ENCODE measurements around the gene ANKRD61.
"Not testable (repeated sequence)": the region's sequence is repeated elsewhere in the genome, so short reads cannot be mapped to it uniquely, and the experiment has no call there.

ANKRD61 gene

DNA sequence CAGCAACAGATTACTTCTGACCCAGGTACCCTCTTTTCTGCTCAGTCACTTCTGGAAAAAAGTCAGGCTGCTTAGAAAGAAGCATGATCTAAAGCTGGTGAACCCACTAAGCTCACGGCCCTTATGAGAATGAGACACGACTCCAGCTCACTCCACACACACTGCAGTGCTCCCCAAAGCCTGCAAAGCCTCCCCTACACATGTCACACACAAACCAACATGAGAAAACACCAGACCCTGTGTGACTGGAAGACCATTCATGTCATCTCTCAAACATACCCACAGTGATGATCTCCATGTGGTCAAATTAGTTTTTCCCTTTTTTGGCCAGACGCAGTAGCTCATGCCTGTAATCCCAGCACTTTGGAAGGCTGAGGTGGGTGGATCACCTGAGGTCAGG lies 391 bp downstream of the ANKRD61 start:
- no peak for DNase-seq (ENCODE audit: low read depth, low spot score)

- DNase-seq (ENCODE audit: low read depth, low spot score): no peak
Measured at GRCh38 chr7:6032167-6032566, 991 bp downstream of the ANKRD61 start.

DNA sequence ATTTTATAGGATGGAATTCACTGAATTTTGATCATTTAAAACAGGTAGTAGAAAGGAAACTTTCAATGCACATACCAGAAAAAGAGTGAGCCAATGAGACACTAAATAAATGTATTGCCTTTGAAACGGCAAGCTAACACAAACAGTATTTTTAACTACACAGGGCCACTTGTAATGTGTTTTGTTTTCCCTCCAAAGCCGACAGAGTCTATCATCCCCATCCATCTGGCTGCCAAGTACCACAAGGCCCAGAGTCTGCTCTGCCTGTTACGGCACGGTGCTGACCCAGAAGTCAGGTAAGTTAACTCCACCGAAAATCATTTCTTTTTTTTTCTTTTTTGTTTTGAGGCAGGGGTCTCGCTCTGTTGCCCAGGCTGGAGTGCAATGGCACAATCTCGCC lies 1.5 kb downstream of the ANKRD61 start:
- DNase-seq (ENCODE audit: low read depth, low spot score): no peak

- DNase-seq (ENCODE audit: low read depth, low spot score): no peak
Measured at GRCh38 chr7:6035165-6035564, 4.0 kb downstream of the ANKRD61 start.

- no peak for DNase-seq (ENCODE audit: low read depth, low spot score)
Measured at GRCh38 chr7:6035686-6036085, 4.5 kb downstream of the ANKRD61 start.

DNA sequence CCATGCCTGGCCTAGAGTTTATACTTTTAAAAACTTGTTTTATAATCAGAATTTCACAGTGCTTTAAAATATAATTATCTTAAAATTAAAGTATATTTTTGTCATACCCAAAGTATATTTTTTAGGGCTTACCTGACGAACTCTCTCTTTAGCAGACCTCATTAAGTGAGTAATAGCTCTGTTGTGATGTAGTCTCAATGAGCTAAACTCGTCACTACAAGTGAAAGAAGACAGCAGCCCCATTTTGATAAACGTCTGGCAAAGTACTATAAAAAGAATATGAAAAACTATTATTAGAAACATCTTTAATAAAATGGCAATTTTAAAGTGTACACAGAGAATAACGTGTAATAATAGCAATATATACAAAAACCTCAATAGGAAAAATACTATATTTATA lies 18.6 kb downstream of the ANKRD61 start:
- no peak for DNase-seq (ENCODE audit: low read depth, low spot score)

- DNase-seq (ENCODE audit: low read depth, low spot score): not testable (repeated sequence)
Measured at GRCh38 chr7:6051185-6051584, 20.0 kb downstream of the ANKRD61 start.

DNA sequence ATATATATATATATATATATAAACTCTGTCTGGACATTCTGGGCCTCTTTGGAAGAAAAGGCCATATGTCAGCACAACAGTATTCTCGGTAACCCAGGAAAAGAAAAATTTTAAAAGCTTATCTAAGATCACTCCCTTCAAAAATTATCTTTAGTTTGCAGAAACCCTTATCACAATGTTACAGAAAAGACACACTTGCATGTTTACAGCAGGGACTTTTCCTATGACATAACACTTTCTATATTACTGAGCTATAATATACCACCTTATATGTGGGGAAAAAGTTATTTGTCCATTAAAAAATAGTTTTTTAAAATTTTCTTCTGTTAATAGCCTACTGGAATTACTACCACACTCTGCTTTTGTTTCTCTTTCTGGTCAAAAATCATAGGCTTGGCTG lies 25.4 kb downstream of the ANKRD61 start:
- DNase-seq (ENCODE audit: low read depth, low spot score): no peak

GRCh38 chr7:6057316-6058129 lies 26.3 kb downstream of the ANKRD61 start:
- no peak for DNase-seq (ENCODE audit: low read depth, low spot score)

GRCh38 chr7:6059941-6060340 lies 28.8 kb downstream of the ANKRD61 start:
- DNase-seq (ENCODE audit: low read depth, low spot score): not testable (repeated sequence)

DNA sequence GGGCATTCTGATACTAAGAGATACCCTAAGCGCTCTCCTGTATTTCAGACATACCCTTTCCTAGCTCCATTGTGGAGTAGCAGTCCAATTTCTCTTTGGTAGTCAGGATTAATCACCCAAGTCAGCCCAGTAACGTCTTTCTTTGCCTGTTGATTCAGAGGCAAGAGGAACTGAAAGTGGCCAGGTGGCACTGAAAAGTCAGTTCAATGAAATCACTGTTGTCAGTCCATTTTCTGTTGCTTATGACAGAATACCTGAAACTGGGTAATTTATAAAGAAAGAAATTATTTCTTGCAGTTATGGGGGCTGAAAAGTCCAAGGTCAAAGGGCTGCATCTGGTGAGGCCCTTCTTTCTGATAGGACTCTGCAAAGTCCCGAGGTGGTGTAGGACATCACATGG lies 40.2 kb downstream of the ANKRD61 start:
- DNase-seq (ENCODE audit: low read depth, low spot score): no peak

- DNase-seq (ENCODE audit: low read depth, low spot score): no peak
Measured at GRCh38 chr7:6074612-6075380, 43.6 kb downstream of the ANKRD61 start.

GRCh38 chr7:6078548-6078947 lies 47.4 kb downstream of the ANKRD61 start:
- DNase-seq (ENCODE audit: low read depth, low spot score): no peak

DNA sequence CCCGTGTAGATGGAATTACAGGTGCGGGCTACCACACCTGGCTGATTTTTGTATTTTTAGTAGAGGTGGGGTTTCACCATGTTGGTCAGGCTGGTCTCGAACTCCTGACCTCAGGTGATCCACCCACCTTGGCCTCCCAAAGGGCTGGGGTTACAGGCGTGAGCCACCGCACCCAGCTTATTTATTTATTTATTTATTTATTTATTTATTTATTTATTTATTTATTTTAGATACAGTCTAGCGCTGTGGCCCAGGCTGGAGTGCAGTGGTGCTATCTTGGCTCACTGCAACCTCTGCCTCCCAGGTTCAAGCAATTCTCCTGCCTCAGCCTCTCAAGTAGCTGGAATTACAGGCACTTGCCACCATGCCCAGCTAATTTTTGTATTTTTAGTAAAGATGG lies 51.9 kb downstream of the ANKRD61 start:
- not testable (repeated sequence) for DNase-seq (ENCODE audit: low read depth, low spot score)
